Mesothelial cell of epicardium (in vitro differentiated cells): ENCODE measurements around the gene OR4M2. TPM values are rescaled to one million over a fixed set of nuclear protein-coding genes. Genes with fewer than 3 reads are reported as not detected.
"Not testable (repeated sequence)": the region's sequence is repeated elsewhere in the genome, so short reads cannot be mapped to it uniquely, and the experiment has no call there.

Source experiments
- DNase-seq, 2 experiments: peaks; one replicate each; pipeline ENCODE4 v3.0.0; 2021; ENCODE audit warnings: low spot score in 2 of 2; ENCODE audit not compliant: unreplicated experiment in 2 of 2
- H3K27ac Mint-ChIP-seq: 2 replicates; pipeline ENCODE4 v1.8.0; 2021; ENCODE audit warnings: mixed read lengths
- H3K27me3 Mint-ChIP-seq: 2 replicates; pipeline ENCODE4 v1.8.0; 2021; ENCODE audit warnings: low read depth, mixed read lengths
- H3K36me3 Mint-ChIP-seq: 2 replicates; pipeline ENCODE4 v1.8.0; 2021; ENCODE audit warnings: mixed read lengths
- H3K4me1 Mint-ChIP-seq: 2 replicates; pipeline ENCODE4 v1.8.0; 2021; ENCODE audit warnings: mixed read lengths
- H3K4me3 Mint-ChIP-seq: 2 replicates; pipeline ENCODE4 v1.8.0; 2021; ENCODE audit warnings: mild to moderate bottlenecking, moderate library complexity, mixed read lengths
- H3K9me3 Mint-ChIP-seq: 2 replicates; pipeline ENCODE4 v1.8.0; 2021; ENCODE audit warnings: mixed read lengths
- total RNA-seq: library from RNA; stranded (reverse); gene quantifications from 3 replicates; pipeline ENCODE4 v1.2.1, GENCODE V29; 2021

Gene OR4M2
- not detected in 3 replicates for total RNA-seq

- H3K27me3 Mint-ChIP-seq, H3K4me1 Mint-ChIP-seq, DNase-seq, H3K4me3 Mint-ChIP-seq, H3K9me3 Mint-ChIP-seq, H3K36me3 Mint-ChIP-seq, H3K27ac Mint-ChIP-seq: not testable (repeated sequence)
These were observed at the start of gene OR4M2 for GRCh38 chr15:22080227-22080626. Gene OR4M2, plus strand, starts transcription at chr15:22080527. Its CDS starts 98 bp downstream, at chr15:22080625.

DNA sequence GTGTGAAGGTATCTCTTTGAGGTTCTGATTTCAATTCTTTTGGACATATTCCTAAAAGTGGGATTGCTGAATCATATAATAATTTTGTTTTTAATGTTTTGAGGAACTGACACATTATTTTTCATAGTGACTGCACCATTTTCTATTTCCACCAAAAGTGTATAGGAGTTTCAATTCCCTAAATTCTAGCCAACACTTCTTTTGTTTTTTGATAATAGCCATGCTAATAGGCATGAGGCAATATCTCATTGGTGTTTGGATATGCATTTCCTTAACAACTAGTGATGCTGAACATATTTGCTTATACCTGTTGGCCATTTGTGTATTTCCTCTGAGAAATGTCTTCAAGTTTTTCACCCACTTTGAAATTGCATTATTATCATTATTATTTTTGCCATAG, 11.1 kb upstream of the OR4M2 start:
- not testable (repeated sequence) for H3K27ac Mint-ChIP-seq, H3K9me3 Mint-ChIP-seq, DNase-seq, H3K4me1 Mint-ChIP-seq, H3K4me3 Mint-ChIP-seq, H3K27me3 Mint-ChIP-seq, H3K36me3 Mint-ChIP-seq

GRCh38 chr15:22081386-22081785, 1.1 kb downstream of the OR4M2 start:
- H3K36me3 Mint-ChIP-seq, H3K27me3 Mint-ChIP-seq, H3K27ac Mint-ChIP-seq, DNase-seq, H3K4me3 Mint-ChIP-seq, H3K9me3 Mint-ChIP-seq, H3K4me1 Mint-ChIP-seq: not testable (repeated sequence)

GRCh38 chr15:22098616-22099253, 18.4 kb downstream of the OR4M2 start:
- H3K27ac Mint-ChIP-seq, H3K9me3 Mint-ChIP-seq, H3K27me3 Mint-ChIP-seq, H3K4me3 Mint-ChIP-seq, H3K36me3 Mint-ChIP-seq, DNase-seq, H3K4me1 Mint-ChIP-seq: not testable (repeated sequence)

DNA sequence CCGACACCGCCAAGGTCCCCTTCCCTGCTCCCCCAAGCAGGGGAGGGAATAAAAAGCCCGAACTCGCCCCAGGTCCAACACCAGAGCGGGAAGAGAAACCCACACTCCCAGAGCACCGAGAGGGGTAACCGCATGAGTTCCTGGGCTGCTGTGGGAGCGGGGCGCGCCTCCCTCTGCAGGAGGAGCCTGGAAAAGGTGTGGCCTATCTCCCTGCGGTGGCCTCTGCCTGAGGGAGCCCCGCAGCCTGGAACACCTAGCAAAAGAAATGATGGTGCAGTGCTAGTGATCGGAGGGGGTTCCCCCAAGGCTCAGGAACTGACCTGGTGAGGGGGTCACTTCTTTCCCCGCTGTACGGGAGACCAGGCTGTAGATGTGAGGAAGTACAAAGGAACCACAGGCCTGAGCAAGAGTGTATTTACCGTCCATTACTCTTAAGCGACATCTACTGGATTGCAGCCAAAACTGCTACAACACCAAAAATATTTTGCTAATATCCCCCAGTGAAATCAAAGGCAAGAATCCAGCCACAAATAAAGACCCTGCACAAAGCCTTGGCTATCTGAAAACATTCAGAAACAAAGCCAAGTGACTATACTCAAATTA, 19.1 kb downstream of the OR4M2 start:
- not testable (repeated sequence) for H3K36me3 Mint-ChIP-seq, DNase-seq, H3K9me3 Mint-ChIP-seq, H3K4me3 Mint-ChIP-seq, H3K27me3 Mint-ChIP-seq, H3K4me1 Mint-ChIP-seq, H3K27ac Mint-ChIP-seq

- H3K4me3 Mint-ChIP-seq, H3K27me3 Mint-ChIP-seq, H3K36me3 Mint-ChIP-seq, H3K27ac Mint-ChIP-seq, H3K4me1 Mint-ChIP-seq, H3K9me3 Mint-ChIP-seq, DNase-seq: not testable (repeated sequence)
These were observed 41.7 kb downstream of the OR4M2 start for GRCh38 chr15:22122033-22122432.

Other genes starting within 250 kb of the OR4M2 start
- not detected in 3 replicates for gene POTEB, start 202.8 kb upstream of the OR4M2 start, total RNA-seq